HG03432 (cell line): ENCODE data around the gene ALDH1L1.
A peak's percentile ranks its signal among the peaks of the same experiment; 100 is the strongest.

Source experiments
- ATAC-seq: cut with Tn5 transposase; IDR thresholded peaks from one replicate; pipeline ENCODE4 v1.9.1; 2021; ENCODE audit warnings: mild to moderate bottlenecking, moderate library complexity; ENCODE audit not compliant: unreplicated experiment

ALDH1L1 gene

GRCh38 chr3:126135406-126136076 is 44.8 kb downstream of the ALDH1L1 start:
- ATAC-seq: no peak

- ATAC-seq: no peak
Measured at GRCh38 chr3:126135071-126135405, 45.3 kb downstream of the ALDH1L1 start.

GRCh38 chr3:126134219-126134975 is 46.0 kb downstream of the ALDH1L1 start:
- ATAC-seq: peak; percentile 49

GRCh38 chr3:126133606-126134005 is 46.8 kb downstream of the ALDH1L1 start:
- no peak for ATAC-seq

- no peak for ATAC-seq
Measured at GRCh38 chr3:126132751-126133511, 47.5 kb downstream of the ALDH1L1 start.

GRCh38 chr3:126131881-126132750 is 48.3 kb downstream of the ALDH1L1 start:
- no peak for ATAC-seq

GRCh38 chr3:126130981-126131745 is 49.2 kb downstream of the ALDH1L1 start:
- ATAC-seq: no peak

- no peak for ATAC-seq
Measured at GRCh38 chr3:126130081-126130855, 50.1 kb downstream of the ALDH1L1 start.

- no peak for ATAC-seq
Measured at GRCh38 chr3:126129398-126129891, 50.9 kb downstream of the ALDH1L1 start.

GRCh38 chr3:126128504-126129397 is 51.6 kb downstream of the ALDH1L1 start:
- no peak for ATAC-seq

GRCh38 chr3:126127904-126128303 is 52.5 kb downstream of the ALDH1L1 start:
- ATAC-seq: no peak

GRCh38 chr3:126127452-126127851 is 52.9 kb downstream of the ALDH1L1 start:
- no peak for ATAC-seq

GRCh38 chr3:126126811-126127431 is 53.5 kb downstream of the ALDH1L1 start:
- no peak for ATAC-seq

GRCh38 chr3:126126286-126126685 is 54.1 kb downstream of the ALDH1L1 start:
- no peak for ATAC-seq

GRCh38 chr3:126125781-126126251 is 54.6 kb downstream of the ALDH1L1 start:
- no peak for ATAC-seq

GRCh38 chr3:126125341-126125740 is 55.0 kb downstream of the ALDH1L1 start:
- ATAC-seq: no peak

GRCh38 chr3:126124896-126125295 is 55.5 kb downstream of the ALDH1L1 start:
- ATAC-seq: no peak
